ENCODE measurements around the gene CAMKK1.

The CAMKK1 gene

DNA sequence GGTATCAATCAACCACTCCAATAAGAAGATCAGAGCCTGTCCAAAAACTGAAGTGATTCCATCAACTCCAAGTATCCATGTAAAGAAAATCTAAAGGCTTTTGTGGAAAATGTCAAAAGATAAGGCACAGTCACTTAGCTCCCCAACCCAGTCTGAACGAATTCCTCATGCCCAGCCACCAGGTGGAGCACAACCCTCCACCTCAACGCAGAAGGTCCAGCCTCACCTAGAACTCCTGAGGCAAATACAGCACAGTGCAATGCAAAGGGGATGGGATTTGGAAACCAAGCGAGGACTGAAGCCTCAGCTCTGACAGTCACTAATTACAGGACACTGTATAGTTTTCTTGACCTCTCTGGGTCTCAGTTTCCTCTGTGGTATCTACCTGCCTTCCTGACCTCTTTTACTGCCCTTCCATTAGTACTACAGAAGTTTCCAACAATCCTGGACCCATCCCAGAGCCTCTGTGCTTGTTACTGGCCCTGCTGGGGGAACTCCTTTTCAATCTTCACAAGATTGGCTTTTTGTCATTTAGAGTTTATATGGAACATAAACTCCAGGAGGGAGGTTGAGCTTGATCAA, 48.8 kb downstream of the CAMKK1 start:
- TF ChIP-seq, protein P1, sequence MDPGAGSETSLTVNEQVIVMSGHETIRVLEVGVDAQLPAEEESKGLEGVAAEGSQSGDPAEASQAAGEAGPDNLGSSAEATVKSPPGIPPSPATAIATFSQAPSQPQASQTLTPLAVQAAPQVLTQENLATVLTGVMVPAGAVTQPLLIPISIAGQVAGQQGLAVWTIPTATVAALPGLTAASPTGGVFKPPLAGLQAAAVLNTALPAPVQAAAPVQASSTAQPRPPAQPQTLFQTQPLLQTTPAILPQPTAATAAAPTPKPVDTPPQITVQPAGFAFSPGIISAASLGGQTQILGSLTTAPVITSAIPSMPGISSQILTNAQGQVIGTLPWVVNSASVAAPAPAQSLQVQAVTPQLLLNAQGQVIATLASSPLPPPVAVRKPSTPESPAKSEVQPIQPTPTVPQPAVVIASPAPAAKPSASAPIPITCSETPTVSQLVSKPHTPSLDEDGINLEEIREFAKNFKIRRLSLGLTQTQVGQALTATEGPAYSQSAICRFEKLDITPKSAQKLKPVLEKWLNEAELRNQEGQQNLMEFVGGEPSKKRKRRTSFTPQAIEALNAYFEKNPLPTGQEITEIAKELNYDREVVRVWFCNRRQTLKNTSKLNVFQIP (CRISPR knock-in tag; IDR thresholded peaks at IDR 0.05; ENCODE audit: borderline replicate concordance, low read depth), result no peak
- no peak for TF ChIP-seq PPARA (CRISPR knock-in tag; IDR thresholded peaks at IDR 0.05; ENCODE audit: borderline replicate concordance)
- TF ChIP-seq ARNTL (CRISPR knock-in tag; IDR thresholded peaks at IDR 0.05; ENCODE audit: borderline replicate concordance, low read depth), result no peak
- no peak for TF ChIP-seq ZNF565 (CRISPR knock-in tag; conservative IDR thresholded peaks at IDR 0.05; ENCODE audit: low read depth)
- TF ChIP-seq SNAI2 (CRISPR knock-in tag; IDR thresholded peaks at IDR 0.05), result no peak
- no peak for TF ChIP-seq TOX (CRISPR knock-in tag; IDR thresholded peaks at IDR 0.05; ENCODE audit: borderline replicate concordance)
- ATAC-seq, result no peak

DNA sequence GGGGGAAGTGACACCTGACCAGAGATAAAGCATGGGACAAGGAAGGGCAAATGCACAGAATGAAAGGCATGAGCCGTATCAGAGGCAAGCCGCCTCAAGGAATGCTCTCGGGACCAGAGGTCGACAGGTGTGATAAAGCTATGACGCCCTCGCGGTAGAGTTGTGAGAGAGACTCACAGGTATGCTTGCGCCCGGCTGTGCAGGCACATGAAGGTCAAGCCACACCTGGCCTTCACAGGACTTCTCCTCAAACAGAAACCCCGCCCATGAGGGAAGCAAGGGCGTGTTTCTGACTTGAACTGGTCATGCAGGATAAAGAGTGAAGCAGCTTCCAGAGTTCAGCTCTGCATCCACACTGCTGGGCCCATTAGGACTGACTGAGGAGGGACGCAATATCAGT, 54.6 kb downstream of the CAMKK1 start:
- no peak for ATAC-seq
- TF ChIP-seq SNAI2 (CRISPR knock-in tag; IDR thresholded peaks at IDR 0.05), result no peak
- no peak for TF ChIP-seq TCF4 (CRISPR knock-in tag; IDR thresholded peaks at IDR 0.05; ENCODE audit: borderline replicate concordance)
- TF ChIP-seq ARNTL (CRISPR knock-in tag; IDR thresholded peaks at IDR 0.05; ENCODE audit: borderline replicate concordance, low read depth), result no peak
- no peak for TF ChIP-seq PPARA (CRISPR knock-in tag; IDR thresholded peaks at IDR 0.05; ENCODE audit: borderline replicate concordance)
- TF ChIP-seq, protein P2, sequence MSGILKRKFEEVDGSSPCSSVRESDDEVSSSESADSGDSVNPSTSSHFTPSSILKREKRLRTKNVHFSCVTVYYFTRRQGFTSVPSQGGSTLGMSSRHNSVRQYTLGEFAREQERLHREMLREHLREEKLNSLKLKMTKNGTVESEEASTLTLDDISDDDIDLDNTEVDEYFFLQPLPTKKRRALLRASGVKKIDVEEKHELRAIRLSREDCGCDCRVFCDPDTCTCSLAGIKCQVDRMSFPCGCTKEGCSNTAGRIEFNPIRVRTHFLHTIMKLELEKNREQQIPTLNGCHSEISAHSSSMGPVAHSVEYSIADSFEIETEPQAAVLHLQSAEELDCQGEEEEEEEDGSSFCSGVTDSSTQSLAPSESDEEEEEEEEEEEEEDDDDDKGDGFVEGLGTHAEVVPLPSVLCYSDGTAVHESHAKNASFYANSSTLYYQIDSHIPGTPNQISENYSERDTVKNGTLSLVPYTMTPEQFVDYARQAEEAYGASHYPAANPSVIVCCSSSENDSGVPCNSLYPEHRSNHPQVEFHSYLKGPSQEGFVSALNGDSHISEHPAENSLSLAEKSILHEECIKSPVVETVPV (CRISPR knock-in tag; IDR thresholded peaks at IDR 0.05), result no peak
- TF ChIP-seq, protein P3, sequence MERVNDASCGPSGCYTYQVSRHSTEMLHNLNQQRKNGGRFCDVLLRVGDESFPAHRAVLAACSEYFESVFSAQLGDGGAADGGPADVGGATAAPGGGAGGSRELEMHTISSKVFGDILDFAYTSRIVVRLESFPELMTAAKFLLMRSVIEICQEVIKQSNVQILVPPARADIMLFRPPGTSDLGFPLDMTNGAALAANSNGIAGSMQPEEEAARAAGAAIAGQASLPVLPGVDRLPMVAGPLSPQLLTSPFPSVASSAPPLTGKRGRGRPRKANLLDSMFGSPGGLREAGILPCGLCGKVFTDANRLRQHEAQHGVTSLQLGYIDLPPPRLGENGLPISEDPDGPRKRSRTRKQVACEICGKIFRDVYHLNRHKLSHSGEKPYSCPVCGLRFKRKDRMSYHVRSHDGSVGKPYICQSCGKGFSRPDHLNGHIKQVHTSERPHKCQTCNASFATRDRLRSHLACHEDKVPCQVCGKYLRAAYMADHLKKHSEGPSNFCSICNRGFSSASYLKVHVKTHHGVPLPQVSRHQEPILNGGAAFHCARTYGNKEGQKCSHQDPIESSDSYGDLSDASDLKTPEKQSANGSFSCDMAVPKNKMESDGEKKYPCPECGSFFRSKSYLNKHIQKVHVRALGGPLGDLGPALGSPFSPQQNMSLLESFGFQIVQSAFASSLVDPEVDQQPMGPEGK (CRISPR knock-in tag; IDR thresholded peaks at IDR 0.05; ENCODE audit: borderline replicate concordance), result no peak
- TF ChIP-seq ZNF70 (CRISPR knock-in tag; IDR thresholded peaks at IDR 0.05), result no peak
- TF ChIP-seq ISL1 (CRISPR knock-in tag; IDR thresholded peaks at IDR 0.05), result no peak
- no peak for TF ChIP-seq GLIS3 (CRISPR knock-in tag; IDR thresholded peaks at IDR 0.05)

DNA sequence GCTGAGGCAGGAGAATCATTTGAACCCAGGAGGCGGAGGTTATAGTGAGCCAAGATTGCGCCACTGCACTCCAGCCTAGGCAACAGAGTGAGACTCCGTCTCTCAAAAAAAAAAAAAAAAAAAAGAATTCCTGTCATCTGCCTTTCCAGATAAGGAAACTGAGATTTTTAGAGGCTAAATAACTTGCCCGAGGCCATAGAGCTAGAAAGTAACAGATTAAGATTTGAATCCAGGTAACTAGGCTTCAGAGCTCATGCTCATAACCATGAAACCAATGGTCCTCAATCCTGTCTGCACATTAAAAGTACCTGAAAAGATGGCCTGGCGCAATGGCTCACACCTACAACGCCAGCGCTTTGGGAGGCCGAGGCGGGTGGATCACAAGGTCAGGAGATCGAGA, 56.3 kb downstream of the CAMKK1 start:
- TF ChIP-seq, protein P4, sequence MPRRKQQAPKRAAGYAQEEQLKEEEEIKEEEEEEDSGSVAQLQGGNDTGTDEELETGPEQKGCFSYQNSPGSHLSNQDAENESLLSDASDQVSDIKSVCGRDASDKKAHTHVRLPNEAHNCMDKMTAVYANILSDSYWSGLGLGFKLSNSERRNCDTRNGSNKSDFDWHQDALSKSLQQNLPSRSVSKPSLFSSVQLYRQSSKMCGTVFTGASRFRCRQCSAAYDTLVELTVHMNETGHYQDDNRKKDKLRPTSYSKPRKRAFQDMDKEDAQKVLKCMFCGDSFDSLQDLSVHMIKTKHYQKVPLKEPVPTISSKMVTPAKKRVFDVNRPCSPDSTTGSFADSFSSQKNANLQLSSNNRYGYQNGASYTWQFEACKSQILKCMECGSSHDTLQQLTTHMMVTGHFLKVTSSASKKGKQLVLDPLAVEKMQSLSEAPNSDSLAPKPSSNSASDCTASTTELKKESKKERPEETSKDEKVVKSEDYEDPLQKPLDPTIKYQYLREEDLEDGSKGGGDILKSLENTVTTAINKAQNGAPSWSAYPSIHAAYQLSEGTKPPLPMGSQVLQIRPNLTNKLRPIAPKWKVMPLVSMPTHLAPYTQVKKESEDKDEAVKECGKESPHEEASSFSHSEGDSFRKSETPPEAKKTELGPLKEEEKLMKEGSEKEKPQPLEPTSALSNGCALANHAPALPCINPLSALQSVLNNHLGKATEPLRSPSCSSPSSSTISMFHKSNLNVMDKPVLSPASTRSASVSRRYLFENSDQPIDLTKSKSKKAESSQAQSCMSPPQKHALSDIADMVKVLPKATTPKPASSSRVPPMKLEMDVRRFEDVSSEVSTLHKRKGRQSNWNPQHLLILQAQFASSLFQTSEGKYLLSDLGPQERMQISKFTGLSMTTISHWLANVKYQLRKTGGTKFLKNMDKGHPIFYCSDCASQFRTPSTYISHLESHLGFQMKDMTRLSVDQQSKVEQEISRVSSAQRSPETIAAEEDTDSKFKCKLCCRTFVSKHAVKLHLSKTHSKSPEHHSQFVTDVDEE (CRISPR knock-in tag; IDR thresholded peaks at IDR 0.05), result no peak
- TF ChIP-seq RARB (CRISPR knock-in tag; IDR thresholded peaks at IDR 0.05) (no peak), ESRRG (CRISPR knock-in tag; IDR thresholded peaks at IDR 0.05) (no peak), OSR1 (CRISPR knock-in tag; IDR thresholded peaks at IDR 0.05) (no peak), ZFP30 (CRISPR knock-in tag; IDR thresholded peaks at IDR 0.05) (no peak), ISL1 (CRISPR knock-in tag; IDR thresholded peaks at IDR 0.05) (no peak), CSDC2 (CRISPR knock-in tag; IDR thresholded peaks at IDR 0.05) (no peak), BACH2 (CRISPR knock-in tag; IDR thresholded peaks at IDR 0.05; ENCODE audit: borderline replicate concordance) (no peak), ZC3H10 (CRISPR knock-in tag; IDR thresholded peaks at IDR 0.05) (no peak), ARNTL (CRISPR knock-in tag; IDR thresholded peaks at IDR 0.05; ENCODE audit: borderline replicate concordance, low read depth) (no peak), ZNF70 (CRISPR knock-in tag; IDR thresholded peaks at IDR 0.05) (no peak), PPARA (CRISPR knock-in tag; IDR thresholded peaks at IDR 0.05; ENCODE audit: borderline replicate concordance) (no peak), ZNF565 (CRISPR knock-in tag; conservative IDR thresholded peaks at IDR 0.05; ENCODE audit: low read depth) (no peak), TCF4 (CRISPR knock-in tag; IDR thresholded peaks at IDR 0.05; ENCODE audit: borderline replicate concordance) (no peak), ZFP3 (CRISPR knock-in tag; IDR thresholded peaks at IDR 0.05) (no peak)
- TF ChIP-seq, protein P3 (CRISPR knock-in tag; IDR thresholded peaks at IDR 0.05; ENCODE audit: borderline replicate concordance), result no peak
- TF ChIP-seq, protein P2 (CRISPR knock-in tag; IDR thresholded peaks at IDR 0.05), result no peak
- TF ChIP-seq, protein P5, sequence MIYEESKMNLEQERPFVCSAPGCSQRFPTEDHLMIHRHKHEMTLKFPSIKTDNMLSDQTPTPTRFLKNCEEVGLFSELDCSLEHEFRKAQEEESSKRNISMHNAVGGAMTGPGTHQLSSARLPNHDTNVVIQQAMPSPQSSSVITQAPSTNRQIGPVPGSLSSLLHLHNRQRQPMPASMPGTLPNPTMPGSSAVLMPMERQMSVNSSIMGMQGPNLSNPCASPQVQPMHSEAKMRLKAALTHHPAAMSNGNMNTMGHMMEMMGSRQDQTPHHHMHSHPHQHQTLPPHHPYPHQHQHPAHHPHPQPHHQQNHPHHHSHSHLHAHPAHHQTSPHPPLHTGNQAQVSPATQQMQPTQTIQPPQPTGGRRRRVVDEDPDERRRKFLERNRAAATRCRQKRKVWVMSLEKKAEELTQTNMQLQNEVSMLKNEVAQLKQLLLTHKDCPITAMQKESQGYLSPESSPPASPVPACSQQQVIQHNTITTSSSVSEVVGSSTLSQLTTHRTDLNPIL (CRISPR knock-in tag; IDR thresholded peaks at IDR 0.05; ENCODE audit: low read depth), result no peak
- TF ChIP-seq, protein P1 (CRISPR knock-in tag; IDR thresholded peaks at IDR 0.05; ENCODE audit: borderline replicate concordance, low read depth), result no peak
- no peak for ATAC-seq
